HEK293 (cell line): ENCODE data around the gene UBTD1.

Source experiments
- BCL11B ChIP-seq: fragments of 450-650 bp; formaldehyde crosslinking; IDR thresholded peaks from 2 replicates; pipeline ENCODE4 v1.5.1; 2016; ENCODE audit warnings: low read depth, missing biosample characterization, missing genetic modification characterization
- IKZF3 ChIP-seq: fragments of 450-650 bp; IDR thresholded peaks from 2 replicates; pipeline ENCODE4 v1.5.0; 2018; ENCODE audit warnings: missing biosample characterization, mild to moderate bottlenecking, missing genetic modification characterization, moderate library complexity
- MZF1 ChIP-seq: fragments of 450-650 bp; formaldehyde crosslinking; IDR thresholded peaks from 2 replicates; pipeline ENCODE4 v1.5.1; 2017; ENCODE audit warnings: missing biosample characterization, missing genetic modification characterization, borderline replicate concordance
- ZBTB20 ChIP-seq: fragments of 450-650 bp; formaldehyde crosslinking; IDR thresholded peaks from 2 replicates; pipeline ENCODE4 v1.5.1; 2016; ENCODE audit warnings: missing biosample characterization, missing genetic modification characterization
- ZFP3 ChIP-seq: fragments of 450-650 bp; formaldehyde crosslinking; IDR thresholded peaks from 2 replicates; pipeline ENCODE4 v1.5.1; 2016; ENCODE audit warnings: low read depth, missing biosample characterization, missing genetic modification characterization
- ZNF121 ChIP-seq: fragments of 450-650 bp; formaldehyde crosslinking; IDR thresholded peaks from 2 replicates; pipeline ENCODE4 v1.5.1; 2016; ENCODE audit warnings: missing biosample characterization, missing genetic modification characterization
- ZNF155 ChIP-seq: fragments of 450-650 bp; formaldehyde crosslinking; IDR thresholded peaks from 2 replicates; pipeline ENCODE4 v1.5.1; 2016; ENCODE audit warnings: missing biosample characterization, missing genetic modification characterization
- ZNF202 ChIP-seq: fragments of 450-650 bp; formaldehyde crosslinking; IDR thresholded peaks from 2 replicates; pipeline ENCODE4 v1.5.1; 2016; ENCODE audit warnings: missing biosample characterization, missing genetic modification characterization, borderline replicate concordance
- ZNF341 ChIP-seq: fragments of 450-650 bp; formaldehyde crosslinking; IDR thresholded peaks from 2 replicates; pipeline ENCODE4; 2016; ENCODE audit warnings: low read depth, missing biosample characterization, missing genetic modification characterization
- ZNF394 ChIP-seq: fragments of 450-650 bp; formaldehyde crosslinking; IDR thresholded peaks from 2 replicates; pipeline ENCODE4 v1.5.1; 2016; ENCODE audit warnings: missing biosample characterization, missing genetic modification characterization, mild to moderate bottlenecking, moderate library complexity, borderline replicate concordance
- ZNF423 ChIP-seq: fragments of 450-650 bp; formaldehyde crosslinking; IDR thresholded peaks from 2 replicates; pipeline ENCODE4 v1.5.1; 2016; ENCODE audit warnings: missing biosample characterization, missing genetic modification characterization
- ZNF830 ChIP-seq: fragments of 450-650 bp; IDR thresholded peaks from 2 replicates; pipeline ENCODE4 v1.5.0; 2018; ENCODE audit warnings: missing biosample characterization, missing genetic modification characterization, low read depth, mild to moderate bottlenecking, moderate library complexity
- ZXDB ChIP-seq: fragments of 450-650 bp; formaldehyde crosslinking; IDR thresholded peaks from 2 replicates; pipeline ENCODE4 v1.5.1; 2016; ENCODE audit warnings: missing biosample characterization, missing genetic modification characterization
- TF ChIP-seq, protein P1 (sequence below): fragments of 450-650 bp; formaldehyde crosslinking; IDR thresholded peaks from 2 replicates; pipeline ENCODE4 v1.5.1; 2016; ENCODE audit warnings: missing biosample characterization, missing genetic modification characterization
- TF ChIP-seq, protein P2 (sequence below): fragments of 450-650 bp; formaldehyde crosslinking; IDR thresholded peaks from 2 replicates; pipeline ENCODE4 v1.5.1; 2016; ENCODE audit warnings: missing biosample characterization, missing genetic modification characterization
- TF ChIP-seq, protein P3 (sequence below): fragments of 450-650 bp; formaldehyde crosslinking; IDR thresholded peaks from 2 replicates; pipeline ENCODE4 v1.5.1; 2016; ENCODE audit warnings: missing biosample characterization, missing genetic modification characterization
- TF ChIP-seq, protein P4 (sequence below): fragments of 450-650 bp; formaldehyde crosslinking; IDR thresholded peaks from 2 replicates; pipeline ENCODE4 v1.5.1; 2016; ENCODE audit warnings: missing biosample characterization, missing genetic modification characterization, borderline replicate concordance
- TF ChIP-seq, protein P5 (sequence below): fragments of 450-650 bp; formaldehyde crosslinking; IDR thresholded peaks from 2 replicates; pipeline ENCODE4 v1.5.1; 2016; ENCODE audit warnings: missing biosample characterization, missing genetic modification characterization

The UBTD1 gene

DNA sequence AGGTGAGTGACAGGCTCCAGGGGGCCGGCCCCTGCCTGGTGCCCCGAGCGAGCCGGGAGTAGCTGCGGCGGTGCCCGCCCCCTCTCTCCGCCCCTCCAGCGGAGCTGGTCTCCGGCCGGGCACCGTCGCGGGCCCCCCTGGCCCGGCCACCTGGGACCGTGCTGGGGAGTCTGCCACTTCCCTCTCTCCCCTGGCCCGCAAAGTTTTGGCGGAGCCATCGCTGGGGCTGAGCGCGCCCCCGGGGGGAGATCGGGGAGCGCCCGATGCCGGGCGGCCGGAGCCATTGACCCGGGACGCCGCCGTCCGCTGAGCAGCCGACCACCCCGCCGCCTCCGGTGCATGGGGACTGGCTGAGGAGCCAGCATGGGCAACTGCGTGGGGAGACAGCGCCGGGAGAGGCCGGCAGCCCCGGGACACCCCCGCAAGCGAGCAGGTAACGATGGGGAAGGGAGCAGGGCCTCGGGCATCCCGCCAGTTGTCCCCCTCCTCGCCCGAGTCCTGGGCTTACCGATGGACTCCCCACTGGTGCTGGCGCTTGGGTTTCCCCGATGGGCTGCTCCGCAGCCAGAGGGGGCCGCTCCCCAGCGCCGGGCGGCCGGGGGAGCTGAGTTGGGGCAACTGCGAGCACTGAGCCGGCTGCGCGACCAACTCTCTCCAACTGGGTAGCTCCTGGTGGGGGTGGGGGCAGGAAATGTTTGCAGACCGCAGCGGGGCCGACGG, at the start of gene UBTD1 (continued):
- TF ChIP-seq IKZF3 (tag by site-specific recombination) (no peak), ZNF121 (tag by site-specific recombination) (peak; percentile 52; the same call in 1 of the 2 replicates), ZNF830 (tag by site-specific recombination) (no peak), ZXDB (no peak), ZNF155 (tag by site-specific recombination) (no peak), MZF1 (0 out of 2 replicates have a peak, but pooled peaks have one; percentile 19), ZNF341 (tag by site-specific recombination) (peak; percentile 54; the same call in 1 of the 2 replicates), ZNF202 (tag by site-specific recombination) (no peak), ZFP3 (tag by site-specific recombination) (no peak), ZNF423 (tag by site-specific recombination) (peak; percentile 68; the same call in 1 of the 2 replicates), BCL11B (tag by site-specific recombination) (0 out of 2 replicates have a peak, but pooled peaks have one; percentile 15), ZNF394 (peak; percentile 99), ZBTB20 (tag by site-specific recombination) (peak; percentile 55; the same call in 1 of the 2 replicates)
- TF ChIP-seq, protein P1, sequence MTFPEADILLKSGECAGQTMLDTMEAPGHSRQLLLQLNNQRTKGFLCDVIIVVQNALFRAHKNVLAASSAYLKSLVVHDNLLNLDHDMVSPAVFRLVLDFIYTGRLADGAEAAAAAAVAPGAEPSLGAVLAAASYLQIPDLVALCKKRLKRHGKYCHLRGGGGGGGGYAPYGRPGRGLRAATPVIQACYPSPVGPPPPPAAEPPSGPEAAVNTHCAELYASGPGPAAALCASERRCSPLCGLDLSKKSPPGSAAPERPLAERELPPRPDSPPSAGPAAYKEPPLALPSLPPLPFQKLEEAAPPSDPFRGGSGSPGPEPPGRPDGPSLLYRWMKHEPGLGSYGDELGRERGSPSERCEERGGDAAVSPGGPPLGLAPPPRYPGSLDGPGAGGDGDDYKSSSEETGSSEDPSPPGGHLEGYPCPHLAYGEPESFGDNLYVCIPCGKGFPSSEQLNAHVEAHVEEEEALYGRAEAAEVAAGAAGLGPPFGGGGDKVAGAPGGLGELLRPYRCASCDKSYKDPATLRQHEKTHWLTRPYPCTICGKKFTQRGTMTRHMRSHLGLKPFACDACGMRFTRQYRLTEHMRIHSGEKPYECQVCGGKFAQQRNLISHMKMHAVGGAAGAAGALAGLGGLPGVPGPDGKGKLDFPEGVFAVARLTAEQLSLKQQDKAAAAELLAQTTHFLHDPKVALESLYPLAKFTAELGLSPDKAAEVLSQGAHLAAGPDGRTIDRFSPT (tag by site-specific recombination) = no peak
- TF ChIP-seq, protein P2, sequence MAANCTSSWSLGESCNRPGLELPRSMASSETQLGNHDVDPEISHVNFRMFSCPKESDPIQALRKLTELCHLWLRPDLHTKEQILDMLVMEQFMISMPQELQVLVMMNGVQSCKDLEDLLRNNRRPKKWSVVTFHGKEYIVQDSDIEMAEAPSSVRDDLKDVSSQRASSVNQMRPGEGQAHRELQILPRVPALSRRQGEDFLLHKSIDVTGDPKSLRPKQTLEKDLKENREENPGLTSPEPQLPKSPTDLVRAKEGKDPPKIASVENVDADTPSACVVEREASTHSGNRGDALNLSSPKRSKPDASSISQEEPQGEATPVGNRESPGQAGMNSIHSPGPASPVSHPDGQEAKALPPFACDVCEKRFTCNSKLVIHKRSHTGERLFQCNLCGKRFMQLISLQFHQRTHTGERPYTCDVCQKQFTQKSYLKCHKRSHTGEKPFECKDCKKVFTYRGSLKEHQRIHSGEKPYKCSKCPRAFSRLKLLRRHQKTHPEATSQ (tag by site-specific recombination) = 0 out of 2 replicates have a peak, but pooled peaks have one; percentile 29
- TF ChIP-seq, protein P3, sequence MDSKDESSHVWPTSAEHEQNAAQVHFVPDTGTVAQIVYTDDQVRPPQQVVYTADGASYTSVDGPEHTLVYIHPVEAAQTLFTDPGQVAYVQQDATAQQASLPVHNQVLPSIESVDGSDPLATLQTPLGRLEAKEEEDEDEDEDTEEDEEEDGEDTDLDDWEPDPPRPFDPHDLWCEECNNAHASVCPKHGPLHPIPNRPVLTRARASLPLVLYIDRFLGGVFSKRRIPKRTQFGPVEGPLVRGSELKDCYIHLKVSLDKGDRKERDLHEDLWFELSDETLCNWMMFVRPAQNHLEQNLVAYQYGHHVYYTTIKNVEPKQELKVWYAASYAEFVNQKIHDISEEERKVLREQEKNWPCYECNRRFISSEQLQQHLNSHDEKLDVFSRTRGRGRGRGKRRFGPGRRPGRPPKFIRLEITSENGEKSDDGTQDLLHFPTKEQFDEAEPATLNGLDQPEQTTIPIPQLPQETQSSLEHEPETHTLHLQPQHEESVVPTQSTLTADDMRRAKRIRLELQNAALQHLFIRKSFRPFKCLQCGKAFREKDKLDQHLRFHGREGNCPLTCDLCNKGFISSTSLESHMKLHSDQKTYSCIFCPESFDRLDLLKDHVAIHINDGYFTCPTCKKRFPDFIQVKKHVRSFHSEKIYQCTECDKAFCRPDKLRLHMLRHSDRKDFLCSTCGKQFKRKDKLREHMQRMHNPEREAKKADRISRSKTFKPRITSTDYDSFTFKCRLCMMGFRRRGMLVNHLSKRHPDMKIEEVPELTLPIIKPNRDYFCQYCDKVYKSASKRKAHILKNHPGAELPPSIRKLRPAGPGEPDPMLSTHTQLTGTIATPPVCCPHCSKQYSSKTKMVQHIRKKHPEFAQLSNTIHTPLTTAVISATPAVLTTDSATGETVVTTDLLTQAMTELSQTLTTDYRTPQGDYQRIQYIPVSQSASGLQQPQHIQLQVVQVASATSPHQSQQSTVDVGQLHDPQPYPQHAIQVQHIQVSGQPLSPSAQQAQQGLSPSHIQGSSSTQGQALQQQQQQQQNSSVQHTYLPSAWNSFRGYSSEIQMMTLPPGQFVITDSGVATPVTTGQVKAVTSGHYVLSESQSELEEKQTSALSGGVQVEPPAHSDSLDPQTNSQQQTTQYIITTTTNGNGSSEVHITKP (tag by site-specific recombination) = peak; percentile 83
- TF ChIP-seq, protein P4, sequence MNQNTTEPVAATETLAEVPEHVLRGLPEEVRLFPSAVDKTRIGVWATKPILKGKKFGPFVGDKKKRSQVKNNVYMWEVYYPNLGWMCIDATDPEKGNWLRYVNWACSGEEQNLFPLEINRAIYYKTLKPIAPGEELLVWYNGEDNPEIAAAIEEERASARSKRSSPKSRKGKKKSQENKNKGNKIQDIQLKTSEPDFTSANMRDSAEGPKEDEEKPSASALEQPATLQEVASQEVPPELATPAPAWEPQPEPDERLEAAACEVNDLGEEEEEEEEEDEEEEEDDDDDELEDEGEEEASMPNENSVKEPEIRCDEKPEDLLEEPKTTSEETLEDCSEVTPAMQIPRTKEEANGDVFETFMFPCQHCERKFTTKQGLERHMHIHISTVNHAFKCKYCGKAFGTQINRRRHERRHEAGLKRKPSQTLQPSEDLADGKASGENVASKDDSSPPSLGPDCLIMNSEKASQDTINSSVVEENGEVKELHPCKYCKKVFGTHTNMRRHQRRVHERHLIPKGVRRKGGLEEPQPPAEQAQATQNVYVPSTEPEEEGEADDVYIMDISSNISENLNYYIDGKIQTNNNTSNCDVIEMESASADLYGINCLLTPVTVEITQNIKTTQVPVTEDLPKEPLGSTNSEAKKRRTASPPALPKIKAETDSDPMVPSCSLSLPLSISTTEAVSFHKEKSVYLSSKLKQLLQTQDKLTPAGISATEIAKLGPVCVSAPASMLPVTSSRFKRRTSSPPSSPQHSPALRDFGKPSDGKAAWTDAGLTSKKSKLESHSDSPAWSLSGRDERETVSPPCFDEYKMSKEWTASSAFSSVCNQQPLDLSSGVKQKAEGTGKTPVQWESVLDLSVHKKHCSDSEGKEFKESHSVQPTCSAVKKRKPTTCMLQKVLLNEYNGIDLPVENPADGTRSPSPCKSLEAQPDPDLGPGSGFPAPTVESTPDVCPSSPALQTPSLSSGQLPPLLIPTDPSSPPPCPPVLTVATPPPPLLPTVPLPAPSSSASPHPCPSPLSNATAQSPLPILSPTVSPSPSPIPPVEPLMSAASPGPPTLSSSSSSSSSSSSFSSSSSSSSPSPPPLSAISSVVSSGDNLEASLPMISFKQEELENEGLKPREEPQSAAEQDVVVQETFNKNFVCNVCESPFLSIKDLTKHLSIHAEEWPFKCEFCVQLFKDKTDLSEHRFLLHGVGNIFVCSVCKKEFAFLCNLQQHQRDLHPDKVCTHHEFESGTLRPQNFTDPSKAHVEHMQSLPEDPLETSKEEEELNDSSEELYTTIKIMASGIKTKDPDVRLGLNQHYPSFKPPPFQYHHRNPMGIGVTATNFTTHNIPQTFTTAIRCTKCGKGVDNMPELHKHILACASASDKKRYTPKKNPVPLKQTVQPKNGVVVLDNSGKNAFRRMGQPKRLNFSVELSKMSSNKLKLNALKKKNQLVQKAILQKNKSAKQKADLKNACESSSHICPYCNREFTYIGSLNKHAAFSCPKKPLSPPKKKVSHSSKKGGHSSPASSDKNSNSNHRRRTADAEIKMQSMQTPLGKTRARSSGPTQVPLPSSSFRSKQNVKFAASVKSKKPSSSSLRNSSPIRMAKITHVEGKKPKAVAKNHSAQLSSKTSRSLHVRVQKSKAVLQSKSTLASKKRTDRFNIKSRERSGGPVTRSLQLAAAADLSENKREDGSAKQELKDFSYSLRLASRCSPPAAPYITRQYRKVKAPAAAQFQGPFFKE (tag by site-specific recombination) = 0 out of 2 replicates have a peak, but pooled peaks have one; percentile 35
- TF ChIP-seq, protein P5, sequence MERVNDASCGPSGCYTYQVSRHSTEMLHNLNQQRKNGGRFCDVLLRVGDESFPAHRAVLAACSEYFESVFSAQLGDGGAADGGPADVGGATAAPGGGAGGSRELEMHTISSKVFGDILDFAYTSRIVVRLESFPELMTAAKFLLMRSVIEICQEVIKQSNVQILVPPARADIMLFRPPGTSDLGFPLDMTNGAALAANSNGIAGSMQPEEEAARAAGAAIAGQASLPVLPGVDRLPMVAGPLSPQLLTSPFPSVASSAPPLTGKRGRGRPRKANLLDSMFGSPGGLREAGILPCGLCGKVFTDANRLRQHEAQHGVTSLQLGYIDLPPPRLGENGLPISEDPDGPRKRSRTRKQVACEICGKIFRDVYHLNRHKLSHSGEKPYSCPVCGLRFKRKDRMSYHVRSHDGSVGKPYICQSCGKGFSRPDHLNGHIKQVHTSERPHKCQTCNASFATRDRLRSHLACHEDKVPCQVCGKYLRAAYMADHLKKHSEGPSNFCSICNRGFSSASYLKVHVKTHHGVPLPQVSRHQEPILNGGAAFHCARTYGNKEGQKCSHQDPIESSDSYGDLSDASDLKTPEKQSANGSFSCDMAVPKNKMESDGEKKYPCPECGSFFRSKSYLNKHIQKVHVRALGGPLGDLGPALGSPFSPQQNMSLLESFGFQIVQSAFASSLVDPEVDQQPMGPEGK (tag by site-specific recombination) = peak; percentile 89
